Omental fat pad (tissue), 4 donors: ENCODE data around the gene ATP2B1. TPM values are rescaled to one million over a fixed set of nuclear protein-coding genes. Genes with fewer than 3 reads are reported as not detected.

Experiments used
- ATAC-seq: fragments of 150-250 bp; one replicate; pipeline ENCODE4 v1.9.1; 2016; ENCODE audit warnings: mild to moderate bottlenecking, moderate library complexity; ENCODE audit not compliant: low FRiP score
- DNase-seq: peaks from one replicate; pipeline ENCODE4 v3.0.0-alpha.2; 2019; ENCODE audit warnings: low spot score
- total RNA-seq, 4 donors: library from RNA; depleted of rRNA; stranded (reverse); fragments of >200 nt; gene quantifications; one replicate each; pipeline ENCODE4 v1.1.0, GENCODE V29; 2016
- TF ChIP-seq, protein P1 (sequence below), 3 donors: fragments of 450-650 bp; IDR thresholded peaks; one replicate each; pipeline ENCODE4 v1.5.1; 2016 to 2017; ENCODE audit warnings: antibody characterized with exemption in 3 of 3, mild to moderate bottlenecking in 3 of 3, moderate library complexity in 2 of 3

Gene ATP2B1
- total RNA-seq, 4 donors from 2014 or later = 29.5 to 116 (median 68.4) TPM

DNA sequence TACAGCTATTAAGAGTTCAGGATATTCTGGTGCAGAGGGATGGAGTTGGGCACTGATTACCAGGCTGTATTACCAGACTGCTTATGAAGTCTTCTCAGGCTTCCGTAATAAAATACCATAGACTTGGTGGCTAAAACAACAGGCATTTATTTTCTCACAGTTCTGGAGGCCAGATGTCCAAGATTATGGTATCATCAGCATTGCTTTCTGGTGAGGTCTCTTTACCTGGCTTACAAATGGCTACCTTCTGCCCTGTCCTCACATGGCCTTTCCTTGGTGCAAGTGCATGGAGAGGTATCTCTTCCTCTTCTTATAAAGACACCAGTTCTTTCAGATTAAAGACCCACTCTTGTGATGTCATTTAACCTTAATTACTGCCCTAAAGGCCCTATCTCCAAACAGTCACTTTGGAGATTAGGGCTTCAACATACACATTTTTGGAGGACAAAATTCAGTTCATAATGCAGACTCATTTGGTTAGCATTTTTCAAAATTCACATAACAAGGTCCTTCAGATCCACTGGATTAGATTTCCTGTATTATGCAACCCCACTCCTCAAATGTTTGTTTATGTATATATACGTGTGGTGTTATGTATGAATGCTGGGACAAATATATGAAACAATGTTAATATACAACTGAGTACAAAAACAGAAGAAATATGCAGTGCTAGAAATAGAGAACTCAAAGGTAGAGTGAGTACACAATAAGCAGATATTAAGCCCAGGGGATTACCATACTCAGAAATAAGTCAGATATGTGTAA is 9.3 kb upstream of the ATP2B1 start:
- TF ChIP-seq, protein P1, sequence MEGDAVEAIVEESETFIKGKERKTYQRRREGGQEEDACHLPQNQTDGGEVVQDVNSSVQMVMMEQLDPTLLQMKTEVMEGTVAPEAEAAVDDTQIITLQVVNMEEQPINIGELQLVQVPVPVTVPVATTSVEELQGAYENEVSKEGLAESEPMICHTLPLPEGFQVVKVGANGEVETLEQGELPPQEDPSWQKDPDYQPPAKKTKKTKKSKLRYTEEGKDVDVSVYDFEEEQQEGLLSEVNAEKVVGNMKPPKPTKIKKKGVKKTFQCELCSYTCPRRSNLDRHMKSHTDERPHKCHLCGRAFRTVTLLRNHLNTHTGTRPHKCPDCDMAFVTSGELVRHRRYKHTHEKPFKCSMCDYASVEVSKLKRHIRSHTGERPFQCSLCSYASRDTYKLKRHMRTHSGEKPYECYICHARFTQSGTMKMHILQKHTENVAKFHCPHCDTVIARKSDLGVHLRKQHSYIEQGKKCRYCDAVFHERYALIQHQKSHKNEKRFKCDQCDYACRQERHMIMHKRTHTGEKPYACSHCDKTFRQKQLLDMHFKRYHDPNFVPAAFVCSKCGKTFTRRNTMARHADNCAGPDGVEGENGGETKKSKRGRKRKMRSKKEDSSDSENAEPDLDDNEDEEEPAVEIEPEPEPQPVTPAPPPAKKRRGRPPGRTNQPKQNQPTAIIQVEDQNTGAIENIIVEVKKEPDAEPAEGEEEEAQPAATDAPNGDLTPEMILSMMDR (IDR thresholded peaks at IDR 0.05) = no peak
- DNase-seq (no peak), ATAC-seq (no peak)

DNA sequence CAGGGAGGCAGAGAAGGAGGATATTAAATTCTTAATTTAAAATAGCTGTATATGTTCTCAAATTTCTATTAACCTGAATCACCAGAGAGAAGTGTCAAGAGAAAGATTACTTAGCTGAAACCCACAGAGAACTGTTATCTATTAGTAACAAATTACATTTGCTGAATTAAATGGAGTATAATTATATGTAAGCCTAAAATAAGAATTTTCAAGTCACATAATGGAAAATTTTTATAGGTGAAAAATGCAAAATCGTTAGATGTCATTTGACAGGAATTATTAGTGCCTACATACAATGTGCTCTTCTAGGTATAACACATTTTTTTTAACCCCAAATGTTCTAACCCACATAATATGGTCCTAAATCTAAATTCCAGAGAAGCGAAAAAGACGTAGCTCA is 4.1 kb upstream of the ATP2B1 start:
- TF ChIP-seq, protein P1 (IDR thresholded peaks at IDR 0.05) = no peak
- ATAC-seq = no peak

DNA sequence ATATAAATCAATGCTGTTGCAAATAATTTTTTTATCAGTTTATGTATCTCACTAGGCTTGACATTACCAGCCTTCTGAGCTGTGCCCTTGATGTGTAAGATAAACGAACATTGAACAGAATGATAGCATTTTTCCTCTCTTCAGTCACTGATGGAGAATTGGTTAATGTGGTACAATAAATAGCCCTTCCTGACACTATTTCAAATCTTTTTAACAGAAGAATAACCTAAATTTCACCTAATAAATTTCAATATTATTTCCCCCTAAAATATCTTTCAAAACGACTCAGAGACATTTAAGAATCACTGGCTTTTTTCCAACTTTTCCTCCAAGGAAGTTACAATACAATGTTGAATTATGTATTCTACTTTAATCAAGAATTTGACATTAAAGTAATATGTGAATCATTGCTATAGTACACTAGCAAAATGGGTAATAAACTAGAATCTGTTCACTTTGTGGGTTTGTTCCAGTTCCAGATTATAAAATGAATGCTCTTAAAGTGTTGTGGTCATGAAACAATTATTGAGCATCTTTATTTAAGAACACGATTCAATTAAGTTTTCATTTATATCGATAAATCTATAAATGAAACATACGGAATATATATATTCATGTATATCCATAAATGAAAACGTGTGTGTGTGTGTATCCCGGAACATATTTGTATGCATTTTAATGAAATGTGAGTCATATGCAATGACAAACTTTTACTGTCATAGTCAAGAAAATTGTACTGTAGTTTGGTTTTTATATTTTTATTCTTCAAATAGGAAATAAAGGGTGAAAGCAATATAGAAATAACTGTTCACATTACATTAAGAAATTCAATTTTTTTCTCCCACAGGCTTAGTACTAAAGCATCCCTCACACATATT is 2.5 kb upstream of the ATP2B1 start:
- TF ChIP-seq, protein P1 (IDR thresholded peaks at IDR 0.05) = no peak
- no peak for ATAC-seq
- DNase-seq = no peak

More for the DNA sequence above, 4.1 kb upstream of the ATP2B1 start:
- no peak for DNase-seq

DNA sequence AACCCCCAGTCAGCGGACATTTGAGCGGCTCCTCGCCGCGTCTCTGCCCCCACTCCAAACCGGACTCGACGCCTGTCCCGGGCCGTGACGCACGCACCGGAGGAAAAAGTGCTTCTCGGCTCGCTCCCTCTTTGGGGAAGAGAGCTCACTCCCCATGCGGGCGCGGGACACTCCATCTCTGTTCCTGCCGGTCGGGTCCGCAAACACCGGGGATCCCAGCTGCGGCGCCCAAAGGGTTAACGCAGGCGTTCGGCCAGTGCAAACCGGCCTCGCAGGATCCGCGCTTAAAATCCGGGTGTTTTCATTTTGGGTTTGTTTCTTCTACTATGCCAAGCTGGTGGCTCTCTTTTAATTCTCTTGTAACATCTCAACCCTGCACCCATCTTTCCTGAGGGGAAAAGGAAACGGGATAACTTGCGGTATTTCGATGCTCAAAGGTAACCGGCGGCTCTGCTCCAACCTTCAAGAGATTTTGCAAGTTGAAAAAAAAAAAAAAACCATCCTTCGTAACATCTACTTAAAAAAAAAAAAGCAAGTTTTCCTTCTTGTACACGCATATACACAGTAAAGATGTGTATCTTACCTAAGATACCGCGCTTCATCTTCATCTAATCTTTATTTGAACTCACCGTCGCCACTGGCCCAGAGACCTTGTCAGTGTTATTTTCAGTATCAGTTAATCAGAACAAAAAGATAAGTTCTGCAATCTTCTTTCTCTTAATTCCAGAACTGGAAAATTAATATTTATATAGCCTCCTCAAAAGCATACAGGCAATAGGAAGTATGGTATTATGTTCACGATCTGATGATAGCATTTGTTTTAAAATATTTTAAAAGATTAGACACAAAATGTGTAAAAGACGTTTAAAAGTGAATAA is 1.6 kb upstream of the ATP2B1 start:
- ATAC-seq (peak; percentile 34), DNase-seq (peak; percentile 37)
- TF ChIP-seq, protein P1 (IDR thresholded peaks at IDR 0.05) = no peak

DNA sequence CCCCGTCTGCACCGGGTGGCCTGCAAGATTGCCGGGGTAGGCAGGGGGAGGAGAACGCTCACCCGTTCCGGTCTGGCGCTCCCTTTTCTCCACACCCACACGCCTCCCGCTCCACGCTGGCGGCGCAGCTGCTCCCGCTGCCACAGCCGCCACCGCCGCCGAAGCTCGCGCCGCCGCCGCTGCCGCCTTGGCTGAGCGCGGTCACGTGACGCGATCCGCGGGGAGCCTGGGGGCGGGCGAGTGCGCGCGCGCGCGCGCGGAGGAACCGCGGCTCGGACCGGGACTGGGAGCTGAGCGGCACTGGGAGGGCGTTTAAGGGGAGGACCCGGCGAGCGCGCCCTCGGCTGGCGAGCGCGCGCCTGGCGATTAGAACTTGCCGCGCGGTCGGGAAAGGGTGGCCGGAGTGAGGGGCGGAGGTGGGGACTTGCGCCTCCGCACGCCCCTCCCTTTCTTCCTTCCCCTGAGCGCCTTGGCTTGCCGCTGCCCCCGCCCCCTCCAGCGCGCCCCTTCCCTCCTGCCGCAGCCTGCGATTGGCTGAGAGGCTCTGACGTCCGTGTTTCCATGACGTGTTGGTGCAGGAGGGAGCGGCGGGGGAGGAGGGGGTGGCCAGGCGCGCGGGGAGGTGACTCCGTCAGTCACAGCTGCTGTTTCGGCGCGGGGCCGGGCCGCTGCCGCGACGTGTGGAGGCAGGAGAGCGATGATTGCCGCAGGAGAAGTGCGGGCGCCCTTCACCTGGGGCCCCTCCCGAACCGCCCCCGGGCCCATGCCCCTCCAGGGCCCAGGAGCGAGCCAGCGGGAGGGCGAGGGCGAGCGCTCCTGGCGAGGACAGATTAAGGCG is 738 bp upstream of the ATP2B1 start:
- TF ChIP-seq, protein P1 (IDR thresholded peaks at IDR 0.05) = no peak

More for the DNA sequence above, 738 bp upstream of the ATP2B1 start:
- peak; percentile 87 for ATAC-seq
- DNase-seq = peak; percentile 99
